GM12878 (cell line): ENCODE measurements around the gene LGALS1. TPM values are rescaled to one million over a fixed set of nuclear protein-coding genes. Genes with fewer than 3 reads are reported as not detected.

Experiments
- ATAC-seq: fragments of 200-7000 bp; cut with Tn5 transposase; 3 replicates; pipeline ENCODE4 v1.9.1; 2020; ENCODE audit warnings: mild to moderate bottlenecking, moderate library complexity
- BruUV-seq: library from RNA; stranded (reverse); fragments of 400-500 nt; replicated peaks from 2 replicates; lab custom pipeline; 2021; lab: Mats Ljungman, UMichigan
- CTCF ChIA-PET: fragments of 300-600 bp; sonication (Branson Sonifier 250); formaldehyde crosslinking; extraction: SDS; loops from one replicate; lab custom pipeline; 2021; ENCODE audit warnings: inconsistent platforms; lab: Yijun Ruan, JAX
- POLR2A ChIA-PET: fragments of 350-600 bp; formaldehyde crosslinking; extraction: SDS; loops from one replicate; lab custom pipeline; 2021; ENCODE audit warnings: inconsistent platforms; lab: Charles Lee
- RAD21 ChIA-PET: fragments of 300-600 bp; sonication (Branson Sonifier 250); formaldehyde crosslinking; loops from one replicate; lab custom pipeline; 2023; ENCODE audit warnings: antibody characterized with exemption; ENCODE audit not compliant: unreplicated experiment; lab: Charles Lee
- SMC1A ChIA-PET: fragments of 300-600 bp; sonication (Branson Sonifier 250); formaldehyde crosslinking; loops from one replicate; lab custom pipeline; 2023; ENCODE audit not compliant: unreplicated experiment, uncharacterized antibody; lab: Charles Lee
- DNase-seq: peaks from one replicate; pipeline ENCODE4 v3.0.0-alpha.2; 2011; ENCODE audit warnings: low read depth, low spot score
- FAIRE-seq: peaks from 3 replicates; lab custom pipeline; 2011; peaks lifted over from hg19 to GRCh38; lab: Jason Lieb, UNC
- H2AFZ ChIP-seq: 2 replicates; pipeline ENCODE4 v1.6.0; 2011; ENCODE audit warnings: low read depth, low read length, control low read depth; ENCODE audit not compliant: control insufficient read depth
- H3K27ac ChIP-seq: 2 replicates; pipeline ENCODE4 v1.5.1; 2011; ENCODE audit warnings: control low read depth; ENCODE audit not compliant: control insufficient read depth, insufficient read depth
- H3K27me3 ChIP-seq, 2 experiments: replicated peaks in 1 of 2; 2 replicates each; pipeline versions ENCODE4 v1.6.0 to v1.6.1; 2011; ENCODE audit warnings: low read length in 1 of 2; ENCODE audit not compliant: control insufficient read depth in 2 of 2, insufficient read depth in 2 of 2
- H3K36me3 ChIP-seq, 2 experiments: 2 replicates each; pipeline ENCODE4 v1.5.1; 2011; ENCODE audit warnings: low read length in 1 of 2; ENCODE audit not compliant: control insufficient read depth in 2 of 2, insufficient read depth in 2 of 2
- H3K4me1 ChIP-seq: 2 replicates; pipeline ENCODE4 v1.6.1; 2011; ENCODE audit warnings: mild to moderate bottlenecking, low read length, moderate library complexity, mixed read lengths; ENCODE audit not compliant: control insufficient read depth, insufficient read depth
- H3K4me2 ChIP-seq: 2 replicates; pipeline ENCODE4 v1.6.0; 2011; ENCODE audit warnings: control low read depth; ENCODE audit not compliant: control insufficient read depth, insufficient read depth
- H3K4me3 ChIP-seq: fragments of 200-600 bp; sonication (generic); 2 replicates; pipeline ENCODE4 v1.5.1; 2016
- H3K79me2 ChIP-seq: 2 replicates; pipeline ENCODE4 v1.6.0; 2011; ENCODE audit warnings: low read length; ENCODE audit not compliant: control insufficient read depth, insufficient read depth
- H3K9ac ChIP-seq: 2 replicates; pipeline ENCODE4 v1.8.0; 2011; ENCODE audit warnings: low read length, control low read depth, mixed read lengths; ENCODE audit not compliant: control insufficient read depth, insufficient read depth
- H3K9me3 ChIP-seq: replicated peaks from 3 replicates; pipeline ENCODE4 v1.5.1; 2011; ENCODE audit warnings: mild to moderate bottlenecking, low read length; ENCODE audit not compliant: control insufficient read depth, insufficient read depth
- H4K20me1 ChIP-seq: 2 replicates; pipeline ENCODE4 v1.6.0; 2011; ENCODE audit not compliant: control insufficient read depth, insufficient read depth
- CEBPB ChIP-seq, 2 experiments: fragments of 150-350 bp in 1 of 2; IDR thresholded peaks; 2 replicates each; pipeline ENCODE4 v1.6.1; 2012 to 2014; ENCODE audit warnings: low read depth in 2 of 2, low read length in 2 of 2, borderline replicate concordance in 1 of 2, inconsistent platforms in 1 of 2
- CEBPZ ChIP-seq: fragments of 150-350 bp; IDR thresholded peaks from 2 replicates; pipeline ENCODE4 v1.6.1; 2016; ENCODE audit warnings: low read depth, low read length
- GABPA ChIP-seq: IDR thresholded peaks from 2 replicates; pipeline ENCODE4 v1.6.1; 2014; ENCODE audit warnings: antibody characterized with exemption, low read depth, mild to moderate bottlenecking, inconsistent platforms
- HCFC1 ChIP-seq: fragments of 150-350 bp; IDR thresholded peaks from 2 replicates; pipeline ENCODE4 v1.6.1; 2014; ENCODE audit warnings: low read length
- IKZF2 ChIP-seq, 2 experiments: fragments of 450-650 bp; IDR thresholded peaks; 2 replicates each; pipeline ENCODE4 v1.6.1; 2017; ENCODE audit warnings: mild to moderate bottlenecking in 2 of 2, moderate library complexity in 2 of 2
- KDM1A ChIP-seq: fragments of 200-600 bp; sonication (generic); IDR thresholded peaks from 2 replicates; pipeline ENCODE4 v1.6.1; 2016; ENCODE audit warnings: borderline replicate concordance
- MEF2A ChIP-seq: IDR thresholded peaks from 2 replicates; pipeline ENCODE4 v1.6.1; 2011; ENCODE audit warnings: low read depth, mild to moderate bottlenecking, low read length, moderate library complexity; ENCODE audit not compliant: insufficient read depth
- MYC ChIP-seq: IDR thresholded peaks from 2 replicates; pipeline ENCODE4 v1.6.1; 2011; ENCODE audit warnings: mild to moderate bottlenecking, low read length, moderate library complexity, inconsistent platforms; ENCODE audit not compliant: insufficient read depth, insufficient replicate concordance, insufficient read length, severe bottlenecking
- PAX5 ChIP-seq: IDR thresholded peaks from 2 replicates; pipeline ENCODE4 v1.6.1; 2011; ENCODE audit warnings: low read depth, low read length, borderline replicate concordance
- RAD21 ChIP-seq: IDR thresholded peaks from 2 replicates; pipeline ENCODE4 v1.6.1; 2011; ENCODE audit warnings: mild to moderate bottlenecking, low read depth, low read length, moderate library complexity; ENCODE audit not compliant: insufficient read depth
- RAD51 ChIP-seq: fragments of 450-650 bp; IDR thresholded peaks from 2 replicates; pipeline ENCODE4 v1.6.1; 2016; ENCODE audit warnings: moderate library complexity, mild to moderate bottlenecking, inconsistent platforms
- SREBF1 ChIP-seq: IDR thresholded peaks from 2 replicates; pipeline ENCODE4 v1.6.1; 2012; ENCODE audit warnings: mild to moderate bottlenecking, low read length
- TBL1XR1 ChIP-seq: IDR thresholded peaks from 2 replicates; pipeline ENCODE4 v1.6.1; 2012; ENCODE audit warnings: low read depth, low read length, improper control_type of control experiment
- YY1 ChIP-seq: IDR thresholded peaks from 2 replicates; pipeline ENCODE4 v1.6.1; 2011; ENCODE audit warnings: low read depth, mild to moderate bottlenecking, low read length
- ZBTB40 ChIP-seq: fragments of 450-650 bp; IDR thresholded peaks from 2 replicates; pipeline ENCODE4 v1.6.1; 2016; ENCODE audit warnings: mild to moderate bottlenecking, moderate library complexity, borderline replicate concordance
- WGBS: methylation state at CpG from one replicate; pipeline ENCODE4 v1.1.6; 2016; ENCODE audit warnings: low lambda C conversion rate; ENCODE audit not compliant: insufficient replicate concordance, insufficient coverage; ENCODE audit errors: missing lambda C conversion rate; 5-methylcytosine and 5-hydroxymethylcytosine counted together
- in situ Hi-C: fragments of 300-500 bp; cut with MboI; formaldehyde crosslinking; loops from 9 replicates; pipeline ENCODE4 v1.14.3; 2018; ENCODE audit warnings: mixed read lengths
- intact Hi-C: fragments of 100-400 bp; cut with micrococcal nuclease; formaldehyde crosslinking; loops from one replicate; pipeline ENCODE4 v1.14.2; 2022; ENCODE audit not compliant: unreplicated experiment
- polyA plus RNA-seq, 11 experiments: library from polyadenylated mRNA; depleted of rRNA in 4 of 11; unstranded in 6 of 11; stranded (reverse) in 5 of 11; fragments of >200 nt; fragmentation: Nextera tagmentation in 4 of 11; fragmentation: Illumina TruSeq in 1 of 11; extraction: Ambion mirVana in 4 of 11; extraction: Trizol in 1 of 11; gene quantifications; 1 replicate in 1 of 11; 2 replicates in 10 of 11; pipeline versions ENCODE4 v1.2.1 to v1.2.3, GENCODE V29; 2011 to 2016; ENCODE audit warnings: inconsistent platforms in 2 of 11, missing spikeins in 2 of 11, low read depth in 1 of 11
- total RNA-seq, 4 experiments: library from RNA; depleted of rRNA in 3 of 4; stranded (reverse); fragments of >200 nt in 3 of 4; fragmentation: Illumina TruSeq in 1 of 4; extraction: Trizol in 1 of 4; gene quantifications; 2 replicates each; pipeline versions ENCODE4 v1.2.1 to v1.2.3, GENCODE V29; 2013 to 2021

LGALS1 gene
- total and polyA plus RNA-seq, 10 of the 15 experiments (the other 5 are each of a cell fraction or from before 2014, with no cell fraction given): 312 to 1,889 (median 706) TPM

- TF ChIP-seq RAD51: no peak
- TF ChIP-seq HCFC1: no peak
- no peak for TF ChIP-seq CEBPB (IDR thresholded peaks at IDR 0.05; ENCODE audit: borderline replicate concordance in 1 of 2, low read depth in 2 of 2, low read length in 2 of 2)
- no peak for TF ChIP-seq SREBF1
- TF ChIP-seq YY1: no peak
- TF ChIP-seq GABPA: no peak
Measured at GRCh38 chr22:37641561-37641949, 33.9 kb upstream of the LGALS1 start (continued).

- Histone ChIP-seq H3K4me3 (no peak overlapping the region), H3K9ac (no peak overlapping the region), H3K4me1 (peaks cover 28% of the 10 kb centered on the region), H3K79me2 (peaks cover 26% of the 10 kb centered on the region), H3K27ac (no peak overlapping the region), H4K20me1 (no peaks in the 10 kb centered on the region), H3K4me2 (peak overlapping the region; percentile 64), H3K36me3 (peaks cover 9 to 25% of the 10 kb centered on the region in 2 experiments; a peak in 3 of 4 replicates), H2AFZ (no peak overlapping the region), H3K27me3 (no peaks in the 10 kb centered on the region), H3K9me3 (no peaks in the 10 kb centered on the region)
- POLR2A ChIA-PET: interaction anchor here (0.6 to 6.0 kb wide), 11 partner anchors 9 to 40 kb away, joined by 3 to 96 read pairs (median 9); partner anchors contain the start of genes GGA1, LGALS1 and PDXP
- RAD21 ChIA-PET: interaction anchor here (0.8 to 10.1 kb wide), 15 partner anchors 10 to 263 kb away, joined by 3 to 173 read pairs (median 7); partner anchors contain the start of genes GGA1, LGALS1, MICALL1 and NOL12
- intact Hi-C loops (loop anchor here (1.0 kb wide), 1 partner anchor 38 kb away; no protein-coding TSS in a partner anchor), in situ Hi-C loops (no loop called here)
- DNase-seq: no peak
- CTCF ChIA-PET: interaction anchor here (0.6 to 15.9 kb wide), 32 partner anchors 8 to 322 kb away, joined by 3 to 396 read pairs (median 4); partner anchors contain the start of genes ANKRD54, GCAT, GGA1 and LGALS1
- BruUV-seq: no TSS peak
- peak; percentile 79 for ATAC-seq
- 24% methylated on average over 9 of the region's 9 CpGs for WGBS
- FAIRE-seq: peak; percentile 13
- SMC1A ChIA-PET: interaction anchor here (0.7 to 8.6 kb wide), 12 partner anchors 8 to 106 kb away, joined by 3 to 108 read pairs (median 6); partner anchors contain the start of genes GGA1, LGALS1 and PDXP
- TF ChIP-seq CEBPZ (no peak), CEBPB (IDR thresholded peaks at IDR 0.05; ENCODE audit: borderline replicate concordance in 1 of 2, low read depth in 2 of 2, low read length in 2 of 2) (no peak), IKZF2 (IDR thresholded peaks at IDR 0.05) (no peak), MEF2A (no peak), TBL1XR1 (no peak), RAD21 (peak; percentile 62), RAD51 (no peak), MYC (no peak), KDM1A (no peak), ZBTB40 (no peak), PAX5 (no peak)
Measured at GRCh38 chr22:37643225-37643847, 32.1 kb upstream of the LGALS1 start.
